C4-2B (cell line): ENCODE measurements around the gene DUSP7.

ENCODE experiments used
- CTCF ChIP-seq: fragments of 450-650 bp; conservative IDR thresholded peaks from 2 replicates; pipeline ENCODE4 v1.5.1; 2017; ENCODE audit warnings: mild to moderate bottlenecking
- ZFX ChIP-seq: fragments of 450-650 bp; IDR thresholded peaks from 2 replicates; pipeline ENCODE4 v1.6.1; 2017

DNA sequence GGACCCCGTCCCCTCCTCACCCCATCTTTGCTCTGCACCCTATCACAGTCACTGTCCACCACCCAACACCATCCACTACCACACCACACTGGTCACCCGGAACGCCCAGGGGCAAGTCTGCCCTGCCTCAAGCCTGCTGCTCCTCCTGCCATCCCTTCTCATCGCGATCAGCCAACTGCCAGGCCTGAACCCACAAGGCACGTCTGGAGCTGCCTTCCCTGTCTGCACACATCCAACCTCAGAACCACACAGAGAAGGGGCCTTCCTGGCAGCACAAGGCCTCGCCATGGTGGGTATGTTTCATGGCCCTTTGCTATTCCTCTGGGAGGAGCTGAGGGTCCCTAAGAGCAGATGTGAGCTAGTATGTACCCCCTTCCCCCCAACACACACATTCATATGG is 3.4 kb upstream of the DUSP7 start:
- TF ChIP-seq CTCF, result no peak
- no peak for TF ChIP-seq ZFX
